ENCODE results near the gene CD163.
"Not testable (repeated sequence)": the region's sequence is repeated elsewhere in the genome, so short reads cannot be mapped to it uniquely, and the experiment has no call there.

CD163 gene

GRCh38 chr12:7503686-7504415 lies at the start of gene CD163:
Gene CD163, minus strand, starts transcription at chr12:7503777. Its CDS starts 87 bp downstream, at chr12:7503690.
- no peak for DNase-seq (ENCODE audit: low read depth in 2 of 2)

GRCh38 chr12:7542813-7543212 lies 39.2 kb upstream of the CD163 start:
- DNase-seq (ENCODE audit: low read depth in 2 of 2) = no peak

DNA sequence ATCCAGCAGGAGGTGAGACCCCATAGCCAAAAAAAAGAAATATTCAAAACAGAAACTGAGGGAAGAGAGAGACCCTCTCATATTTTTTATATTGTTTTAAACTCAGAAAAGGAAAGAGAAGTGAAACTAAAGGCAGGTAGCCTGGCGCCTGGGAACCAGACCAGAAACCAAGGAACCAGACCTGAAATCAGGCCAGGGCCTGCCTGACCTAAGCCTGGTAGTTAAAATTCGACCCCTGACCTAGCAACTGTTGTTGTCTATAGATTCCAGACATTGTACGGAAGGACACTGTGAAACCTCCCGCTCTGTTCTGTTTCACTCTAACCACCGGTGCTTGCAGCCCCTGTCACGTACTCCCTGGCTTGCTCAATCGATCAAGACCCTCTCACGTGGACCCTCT lies 38.5 kb upstream of the CD163 start:
- DNase-seq (ENCODE audit: low read depth in 2 of 2) = no peak

- no peak for DNase-seq (ENCODE audit: low read depth in 2 of 2)
These were observed 10.8 kb upstream of the CD163 start for GRCh38 chr12:7514416-7514815.

GRCh38 chr12:7512553-7512952 lies 9.0 kb upstream of the CD163 start:
- no peak for DNase-seq (ENCODE audit: low read depth in 2 of 2)

DNA sequence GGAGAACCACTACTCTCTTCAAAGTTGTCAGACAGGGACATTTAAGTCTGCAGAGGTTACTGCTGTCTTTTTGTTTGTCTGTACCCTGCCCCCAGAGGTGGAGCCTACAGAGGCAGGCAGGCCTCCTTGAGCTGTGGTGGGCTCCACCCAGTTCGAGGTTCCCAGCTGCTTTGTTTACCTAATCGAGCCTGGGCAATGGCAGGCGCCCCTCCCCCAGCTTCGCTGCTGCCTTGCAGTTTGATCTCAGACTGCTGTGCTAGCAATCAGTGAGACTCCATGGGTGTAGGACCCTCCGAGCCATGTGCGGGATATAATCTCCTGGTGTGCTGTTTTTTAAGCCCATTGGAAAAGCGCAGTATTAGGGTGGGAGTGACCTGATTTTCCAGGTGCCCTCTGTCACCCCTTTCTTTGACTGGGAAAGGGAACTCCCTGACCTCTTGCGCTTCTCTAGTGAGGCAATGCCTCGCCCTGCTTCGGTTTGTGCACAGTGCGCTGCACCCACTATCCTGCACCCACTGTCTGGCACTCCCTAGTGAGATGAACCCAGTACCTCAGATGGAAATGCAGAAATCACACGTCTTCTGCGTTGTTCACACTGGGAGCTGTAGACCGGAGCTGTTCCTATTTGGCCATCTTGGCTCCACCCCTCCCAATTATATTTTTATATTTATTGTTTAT lies 6.4 kb upstream of the CD163 start:
- not testable (repeated sequence) for DNase-seq (ENCODE audit: low read depth in 2 of 2)

DNA sequence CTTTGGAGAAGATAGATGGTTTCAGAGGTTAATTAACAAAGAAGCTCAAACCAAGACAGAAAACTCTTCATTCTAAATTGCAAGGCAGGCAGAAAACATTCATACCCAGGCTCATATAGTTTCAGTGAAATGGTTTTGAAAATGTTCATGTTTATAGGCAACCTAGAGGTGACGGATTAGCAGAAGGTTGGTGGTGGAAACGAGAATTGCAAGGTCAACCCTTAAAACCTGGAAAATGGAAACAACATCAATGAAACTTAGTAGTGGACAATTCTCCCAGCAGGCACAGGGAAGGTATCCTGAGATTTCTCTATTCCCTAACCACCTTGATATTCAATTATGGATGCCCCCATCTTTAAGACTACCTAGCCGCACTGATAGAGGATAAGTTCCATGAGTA lies 965 bp downstream of the CD163 start:
- no peak for DNase-seq (ENCODE audit: low read depth in 2 of 2)

DNA sequence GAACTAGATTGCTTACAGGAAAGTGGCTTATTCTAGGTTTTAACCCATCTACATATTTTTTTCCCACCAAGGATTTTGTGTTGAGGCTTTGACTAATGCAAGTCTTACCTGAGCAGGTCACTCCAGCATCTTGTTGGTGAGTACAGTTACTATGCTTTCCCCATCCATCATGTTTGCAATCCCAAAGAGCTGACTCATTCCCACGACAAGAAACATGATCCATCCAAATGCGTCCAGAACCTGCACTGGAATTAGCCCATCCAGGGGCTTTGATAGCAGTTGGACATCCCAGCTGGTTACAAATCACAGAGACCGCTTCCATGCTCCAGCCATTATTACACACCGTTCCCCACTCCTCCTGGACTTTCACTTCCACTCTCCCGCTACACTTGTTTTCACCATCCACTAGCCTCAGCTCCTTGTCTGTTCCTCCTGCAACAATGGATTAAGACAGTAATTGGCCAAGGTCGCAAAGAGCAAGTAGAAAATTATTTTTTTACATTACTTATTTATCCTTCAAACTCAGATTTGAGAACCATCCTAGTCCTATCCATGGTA lies 2.5 kb downstream of the CD163 start:
- no peak for DNase-seq (ENCODE audit: low read depth in 2 of 2)

DNA sequence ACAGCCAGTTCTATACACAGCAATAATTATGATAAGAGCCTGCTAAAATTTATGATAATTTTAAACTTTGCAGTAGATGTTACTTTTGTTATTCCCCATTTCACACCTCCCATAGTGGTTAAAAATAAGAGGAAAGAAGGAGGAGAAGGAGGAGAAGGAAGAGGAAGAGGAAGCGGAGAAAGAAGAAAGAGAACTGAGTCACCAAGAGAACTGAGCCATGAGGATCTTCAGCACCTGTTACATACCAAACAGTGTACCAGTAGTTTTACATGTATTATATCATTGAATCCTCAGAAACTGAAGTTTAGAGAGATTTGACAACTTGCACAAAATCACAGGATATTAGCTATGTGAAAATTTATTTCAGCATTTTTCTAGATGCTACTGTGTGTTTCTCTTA lies 3.9 kb downstream of the CD163 start:
- DNase-seq (ENCODE audit: low read depth in 2 of 2) = no peak

GRCh38 chr12:7498809-7499208 lies 4.8 kb downstream of the CD163 start:
- no peak for DNase-seq (ENCODE audit: low read depth in 2 of 2)

GRCh38 chr12:7497661-7498060 lies 5.9 kb downstream of the CD163 start:
- DNase-seq (ENCODE audit: low read depth in 2 of 2) = no peak

GRCh38 chr12:7496451-7496850 lies 7.1 kb downstream of the CD163 start:
- DNase-seq (ENCODE audit: low read depth in 2 of 2) = no peak

DNA sequence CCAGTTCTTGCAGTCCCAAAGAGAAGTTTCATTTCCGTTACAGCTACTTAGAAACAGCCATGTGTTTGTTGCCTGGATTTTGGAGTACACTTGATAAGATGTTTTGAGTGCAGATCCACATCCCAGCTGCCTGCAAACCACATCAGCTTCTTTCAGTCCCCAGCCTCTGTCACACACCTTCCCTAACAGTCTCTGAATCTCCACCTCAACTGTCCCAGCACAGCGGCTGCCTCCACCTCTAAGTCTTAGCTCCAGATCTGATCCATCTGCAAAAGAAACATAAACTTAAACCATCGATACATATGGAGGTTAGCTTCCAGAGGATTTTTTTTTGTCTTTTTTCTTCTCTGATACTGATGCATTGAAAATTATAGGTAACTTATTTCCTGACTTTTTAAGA lies 8.4 kb downstream of the CD163 start:
- no peak for DNase-seq (ENCODE audit: low read depth in 2 of 2)

DNA sequence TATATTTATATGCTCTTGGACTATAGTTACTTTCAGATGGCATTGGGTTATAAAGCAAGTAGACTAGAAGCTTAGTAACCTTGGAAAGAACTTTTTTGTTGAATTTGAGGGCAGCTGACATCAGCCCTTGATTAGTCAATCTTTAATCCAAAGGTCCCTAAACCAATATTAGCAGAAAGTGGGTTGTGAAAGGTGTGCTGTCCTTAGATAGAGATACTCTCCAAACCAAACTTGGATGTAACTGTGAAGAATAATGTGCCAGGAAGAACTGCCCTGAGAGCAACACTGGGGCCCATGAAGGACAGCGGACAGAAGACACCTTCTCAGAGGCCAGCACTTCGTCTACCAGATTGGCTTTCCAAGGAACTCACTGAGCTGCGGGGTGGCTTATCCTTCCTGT lies 10.6 kb downstream of the CD163 start:
- DNase-seq (ENCODE audit: low read depth in 2 of 2) = no peak

- DNase-seq (ENCODE audit: low read depth in 2 of 2) = no peak
These were observed 17.1 kb downstream of the CD163 start for GRCh38 chr12:7486512-7486911.

GRCh38 chr12:7485095-7485494 lies 18.5 kb downstream of the CD163 start:
- DNase-seq (ENCODE audit: low read depth in 2 of 2) = no peak

GRCh38 chr12:7483343-7483742 lies 20.2 kb downstream of the CD163 start:
- no peak for DNase-seq (ENCODE audit: low read depth in 2 of 2)

DNA sequence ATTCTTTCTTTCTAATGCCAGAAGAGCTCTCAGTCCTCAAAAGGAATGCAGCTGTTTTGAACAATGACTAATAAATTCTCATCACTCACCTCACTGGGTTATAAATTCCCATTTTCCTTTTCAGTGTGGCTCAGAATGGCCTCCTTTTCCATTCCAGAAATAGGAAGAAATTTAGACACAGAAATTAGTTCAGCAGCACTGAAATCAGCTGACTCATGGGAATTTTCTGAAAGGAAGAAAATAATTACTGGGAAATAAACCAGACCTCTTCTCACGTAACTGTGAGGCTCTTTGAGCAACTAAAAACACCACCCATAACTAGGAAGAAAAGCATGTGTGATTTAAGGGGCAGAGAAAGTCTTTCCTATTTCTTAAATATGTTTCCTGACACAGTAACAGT lies 23.8 kb downstream of the CD163 start:
- DNase-seq (ENCODE audit: low read depth in 2 of 2) = no peak

DNA sequence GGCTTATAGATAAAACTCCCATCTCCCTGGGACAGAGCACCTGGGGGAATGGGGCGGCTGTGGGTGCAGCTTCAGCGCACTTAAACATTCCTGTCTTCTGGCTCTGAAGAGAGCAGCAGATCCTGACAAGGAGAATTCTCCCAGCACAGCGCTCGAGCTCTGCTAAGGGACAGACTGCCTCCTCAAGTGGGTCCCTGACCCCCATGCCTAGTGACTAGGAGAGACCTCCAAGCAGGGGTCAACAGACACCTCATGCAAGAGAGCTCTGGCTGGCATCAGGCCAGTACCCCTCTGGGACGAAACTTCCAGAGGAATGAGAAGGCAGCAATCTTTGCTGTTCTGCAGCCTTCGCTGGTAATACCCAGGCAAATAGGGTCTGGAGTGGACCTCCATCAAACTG lies 31.5 kb downstream of the CD163 start:
- no peak for DNase-seq (ENCODE audit: low read depth in 2 of 2)

DNA sequence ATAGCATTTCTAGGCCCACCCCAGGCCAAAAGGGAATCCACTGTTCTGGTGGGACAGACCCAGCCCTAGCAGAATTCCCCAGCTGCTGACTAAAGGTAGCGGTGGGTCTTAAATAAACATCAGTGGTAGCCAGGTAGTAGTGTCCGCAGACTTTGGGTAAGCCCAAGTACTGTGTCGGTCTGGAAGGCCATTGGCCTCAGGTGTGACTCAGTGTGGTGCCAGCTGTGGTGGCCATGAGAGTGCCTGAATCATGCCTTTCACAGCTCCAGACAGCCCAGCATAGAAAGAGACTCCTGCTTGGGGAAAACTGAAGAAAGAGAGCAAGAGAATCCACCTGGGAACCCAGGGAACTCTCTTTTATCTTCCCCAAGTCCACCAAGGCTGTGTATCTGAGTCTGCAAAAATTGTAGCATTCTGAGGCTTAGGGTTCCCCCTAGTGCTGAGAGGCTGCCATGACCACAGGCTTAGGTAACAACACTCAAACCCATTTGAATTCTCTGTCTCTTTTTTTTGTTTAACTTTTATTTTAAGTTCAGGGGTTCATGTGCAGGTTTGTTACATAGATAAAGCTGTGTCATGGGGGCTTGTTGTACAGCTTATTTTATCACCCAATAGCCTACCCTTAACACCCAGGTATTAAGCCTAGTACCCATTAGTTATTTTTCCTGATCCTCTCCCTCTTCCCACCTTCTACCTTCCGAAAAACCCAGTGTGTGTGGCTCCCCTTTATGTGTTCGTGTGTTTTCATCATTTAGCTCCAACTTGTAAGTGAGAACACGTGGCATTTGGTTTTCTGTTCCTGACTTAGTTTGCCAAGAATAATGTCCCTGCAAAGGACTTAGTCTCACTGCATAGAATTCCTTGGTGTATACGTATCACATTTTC lies 43.0 kb downstream of the CD163 start:
- DNase-seq (ENCODE audit: low read depth in 2 of 2) = peak in 1 of 2 donors; percentile 16

GRCh38 chr12:7459973-7460372 lies 43.6 kb downstream of the CD163 start:
- no peak for DNase-seq (ENCODE audit: low read depth in 2 of 2)

DNA sequence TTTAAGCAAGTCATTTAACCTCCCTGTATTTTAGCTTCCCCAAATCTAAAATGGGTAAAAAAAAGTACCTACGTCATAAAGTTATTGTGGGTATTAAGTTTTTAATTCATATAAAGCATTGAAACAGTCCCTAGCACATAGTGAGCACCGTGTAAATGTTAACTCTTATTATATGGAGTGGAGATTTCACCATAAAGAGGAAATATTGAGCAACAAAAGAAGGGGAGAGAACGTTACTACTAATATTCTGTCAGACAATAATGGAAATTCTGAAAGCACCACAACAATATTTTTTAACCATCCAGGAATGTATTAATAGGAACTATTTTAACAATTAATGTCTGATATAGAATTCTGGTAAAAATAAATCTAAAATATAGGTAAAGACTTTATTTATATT lies 51.8 kb downstream of the CD163 start:
- DNase-seq (ENCODE audit: low read depth in 2 of 2) = no peak

Data from stimulated activated CD8-positive, alpha-beta memory T cell treated with anti-CD3 and anti-CD28 coated beads, Interleukin-2, amount 100 ng/mL, for 1 hour (primary cell).